HG03457 (cell line): Measurements from ENCODE around the gene NBPF1.
"Not testable (repeated sequence)": the region's sequence is repeated elsewhere in the genome, so short reads cannot be mapped to it uniquely, and the experiment has no call there.

Source experiments
- ATAC-seq: cut with Tn5 transposase; IDR thresholded peaks from one replicate; pipeline ENCODE4 v1.9.1; 2021; ENCODE audit warnings: moderate number of reproducible peaks; ENCODE audit not compliant: unreplicated experiment

Gene NBPF1

DNA sequence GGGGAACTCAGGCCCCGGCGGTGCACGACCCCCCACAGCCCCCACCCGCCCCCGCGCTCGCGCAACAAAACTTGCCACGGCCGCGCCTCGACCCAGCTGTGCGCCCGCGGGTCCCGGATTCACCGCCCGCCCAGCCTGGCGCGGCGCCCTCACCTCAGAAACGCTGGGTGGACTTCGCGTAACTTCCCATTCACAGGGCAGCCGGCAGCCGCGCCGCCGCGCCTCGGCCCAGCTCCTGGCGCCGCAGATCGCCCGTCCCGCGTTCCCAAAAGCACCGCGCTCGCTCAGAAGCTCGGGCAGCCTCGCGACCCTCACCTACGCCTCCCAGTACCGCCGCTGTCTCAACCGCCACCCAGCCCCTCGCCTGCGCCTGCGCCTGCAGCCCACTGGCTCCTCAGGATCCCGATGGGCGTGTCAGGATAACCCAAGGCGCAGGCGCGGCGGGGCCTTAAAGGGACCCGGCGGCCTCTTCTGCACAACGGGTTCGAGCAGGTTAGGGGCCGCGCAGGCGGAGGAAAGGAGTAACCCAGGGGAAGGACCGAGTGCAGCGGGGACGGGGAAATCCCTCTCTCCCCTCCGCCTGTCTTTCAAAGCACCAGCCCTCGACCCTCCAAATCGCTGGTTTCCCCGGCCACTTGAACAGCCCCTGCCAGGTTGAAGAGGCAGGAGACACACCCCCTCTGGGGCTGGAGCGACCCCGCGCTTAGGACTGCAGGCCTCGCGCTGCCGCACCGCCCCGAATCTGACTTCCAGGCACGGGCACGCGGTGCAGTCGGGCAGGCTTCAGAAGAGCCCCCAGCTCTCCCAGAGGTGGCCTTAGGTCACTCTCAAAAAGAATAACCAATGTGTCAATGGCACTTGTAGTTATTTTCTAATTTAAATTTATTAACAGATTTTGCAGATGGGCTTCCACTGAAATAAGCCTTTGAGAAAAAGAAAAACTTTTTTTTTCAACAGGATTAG is at the start of gene NBPF1:
Gene NBPF1, minus strand, starts transcription at position 380 of the 963 bp plus-strand sequence.
- peak; percentile 80 for ATAC-seq

DNA sequence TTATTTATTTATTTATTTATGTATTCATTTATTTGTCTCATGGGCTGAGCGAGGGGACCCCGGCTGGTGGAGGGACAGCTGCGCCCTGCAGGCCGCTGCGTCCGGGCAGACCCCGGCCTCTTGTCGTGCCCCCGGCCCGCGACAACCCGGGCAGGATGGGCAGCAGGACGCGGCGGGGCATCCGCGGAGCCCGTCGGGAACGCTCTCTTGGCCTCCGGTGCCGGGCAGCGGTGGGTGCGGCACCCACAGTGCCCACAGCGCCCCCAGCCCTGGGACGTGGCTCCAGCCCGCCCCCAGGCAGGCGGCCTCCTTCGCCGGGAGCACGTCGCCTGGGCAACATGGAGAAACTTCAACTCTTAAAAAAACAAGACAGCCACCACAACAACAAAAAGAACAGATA is 44.9 kb upstream of the NBPF1 start:
- not testable (repeated sequence) for ATAC-seq

GRCh38 chr1:16656981-16657683 is 43.8 kb upstream of the NBPF1 start:
- ATAC-seq, result not testable (repeated sequence)

- ATAC-seq, result not testable (repeated sequence)
Observed at GRCh38 chr1:16656574-16656973, 43.2 kb upstream of the NBPF1 start.

- not testable (repeated sequence) for ATAC-seq
Observed at GRCh38 chr1:16651560-16651959, 38.2 kb upstream of the NBPF1 start.

DNA sequence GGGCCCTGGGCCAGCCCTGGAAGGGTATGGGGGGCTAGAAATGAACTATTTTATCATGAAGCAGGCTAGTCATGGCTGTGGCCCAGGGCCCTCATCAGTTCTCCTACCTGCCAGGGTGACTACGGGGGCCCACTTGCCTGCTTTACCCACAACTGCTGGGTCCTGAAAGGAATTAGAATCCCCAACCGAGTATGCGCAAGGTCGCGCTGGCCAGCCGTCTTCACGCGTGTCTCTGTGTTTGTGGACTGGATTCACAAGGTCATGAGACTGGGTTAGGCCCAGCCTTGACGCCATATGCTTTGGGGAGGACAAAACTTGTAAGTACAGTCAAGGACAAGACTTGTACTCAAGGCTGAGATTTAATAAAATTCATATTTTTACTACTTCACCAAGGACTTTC is 36.6 kb upstream of the NBPF1 start:
- ATAC-seq, result not testable (repeated sequence)

DNA sequence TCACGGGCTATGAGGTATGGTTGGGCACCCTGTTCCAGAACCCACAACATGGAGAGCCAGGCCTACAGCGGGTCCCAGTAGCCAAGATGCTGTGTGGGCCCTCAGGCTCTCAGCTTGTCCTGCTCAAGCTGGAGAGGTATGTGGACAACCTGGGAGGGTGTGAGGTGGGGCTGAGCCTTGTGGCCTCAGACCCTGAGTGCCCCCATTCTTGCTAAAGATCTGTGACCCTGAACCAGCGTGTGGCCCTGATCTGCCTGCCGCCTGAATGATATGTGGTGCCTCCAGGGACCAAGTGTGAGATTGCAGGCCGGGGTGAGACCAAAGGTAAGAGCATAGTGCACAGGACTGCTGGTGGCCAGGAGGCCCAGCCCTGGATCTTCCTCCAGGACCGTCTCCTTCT is 36.0 kb upstream of the NBPF1 start:
- ATAC-seq, result not testable (repeated sequence)

GRCh38 chr1:16648756-16649155 is 35.4 kb upstream of the NBPF1 start:
- ATAC-seq, result not testable (repeated sequence)

DNA sequence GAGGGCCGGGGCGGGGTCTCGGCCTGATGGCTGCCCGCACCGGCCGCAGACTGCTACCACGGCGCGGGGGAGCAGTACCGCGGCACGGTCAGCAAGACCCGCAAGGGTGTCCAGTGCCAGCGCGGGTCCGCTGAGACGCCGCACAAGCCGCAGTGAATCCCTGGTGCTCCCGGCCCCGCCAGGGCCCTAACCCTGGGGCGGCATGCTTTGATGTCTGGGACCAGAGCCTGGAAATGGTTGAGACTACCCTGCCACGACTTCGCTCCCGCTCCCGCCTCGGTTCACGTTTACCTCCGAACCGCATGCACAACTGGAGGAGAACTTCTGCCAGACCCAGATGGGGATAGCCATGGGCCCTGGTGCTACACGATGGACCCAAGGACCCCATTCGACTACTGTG is 34.9 kb upstream of the NBPF1 start:
- not testable (repeated sequence) for ATAC-seq

DNA sequence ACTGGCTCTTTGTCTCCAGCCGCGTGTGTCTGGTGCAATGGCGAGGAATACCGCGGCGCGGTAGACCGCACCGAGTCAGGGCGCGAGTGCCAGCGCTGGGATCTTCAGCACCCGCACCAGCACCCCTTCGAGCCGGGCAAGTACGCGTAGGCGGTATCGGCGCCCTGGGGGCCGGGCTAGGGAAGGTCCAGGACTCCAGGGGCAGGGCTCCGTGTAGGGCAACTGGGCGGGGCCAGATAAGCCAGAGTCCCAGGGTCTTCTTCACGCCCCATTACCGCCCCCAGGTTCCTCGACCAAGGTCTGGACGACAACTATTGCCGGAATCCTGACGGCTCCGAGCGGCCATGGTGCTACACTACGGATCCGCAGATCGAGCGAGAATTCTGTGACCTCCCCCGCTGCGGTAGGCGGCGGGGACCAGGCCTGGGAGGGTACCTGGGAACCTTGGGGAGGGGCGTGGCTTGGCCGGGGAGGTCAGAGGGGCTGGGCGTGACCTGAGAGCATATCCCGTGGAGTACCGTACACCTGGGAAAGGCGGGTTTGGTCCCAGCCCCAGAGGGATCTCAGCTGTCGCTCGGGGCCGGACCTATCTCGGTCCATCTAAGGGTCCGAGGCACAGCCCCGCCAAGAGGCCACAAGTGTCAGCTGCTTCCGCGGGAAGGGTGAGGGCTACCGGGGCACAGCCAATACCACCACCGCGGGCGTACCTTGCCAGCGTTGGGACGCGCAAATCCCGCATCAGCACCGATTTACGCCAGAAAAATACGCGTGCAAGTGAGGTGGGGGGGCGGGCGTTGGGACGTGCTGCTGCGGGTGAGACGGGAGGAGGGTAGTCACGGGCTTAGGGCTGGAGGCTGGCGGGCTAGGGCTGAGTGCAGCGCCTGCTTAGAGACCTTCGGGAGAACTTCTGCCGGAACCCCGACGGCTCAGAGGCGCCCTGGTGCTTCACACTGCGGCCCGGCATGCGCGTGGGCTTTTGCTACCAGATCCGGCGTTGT is 34.1 kb upstream of the NBPF1 start:
- ATAC-seq, result not testable (repeated sequence)

DNA sequence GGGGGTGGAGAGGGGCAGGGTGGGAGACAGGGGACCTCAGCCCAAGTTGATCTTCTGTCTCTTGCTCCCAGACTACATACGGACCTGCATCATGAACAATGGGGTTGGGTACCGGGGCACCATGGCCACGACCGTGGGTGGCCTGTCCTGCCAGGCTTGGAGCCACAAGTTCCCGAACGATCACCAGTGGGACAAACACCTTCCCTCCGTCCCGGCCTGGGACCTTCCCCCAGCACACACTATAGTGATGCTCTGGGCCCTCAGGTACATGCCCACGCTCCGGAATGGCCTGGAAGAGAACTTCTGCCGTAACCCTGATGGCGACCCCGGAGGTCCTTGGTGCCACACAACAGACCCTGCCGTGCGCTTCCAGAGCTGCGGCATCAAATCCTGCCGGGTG is 33.4 kb upstream of the NBPF1 start:
- not testable (repeated sequence) for ATAC-seq

DNA sequence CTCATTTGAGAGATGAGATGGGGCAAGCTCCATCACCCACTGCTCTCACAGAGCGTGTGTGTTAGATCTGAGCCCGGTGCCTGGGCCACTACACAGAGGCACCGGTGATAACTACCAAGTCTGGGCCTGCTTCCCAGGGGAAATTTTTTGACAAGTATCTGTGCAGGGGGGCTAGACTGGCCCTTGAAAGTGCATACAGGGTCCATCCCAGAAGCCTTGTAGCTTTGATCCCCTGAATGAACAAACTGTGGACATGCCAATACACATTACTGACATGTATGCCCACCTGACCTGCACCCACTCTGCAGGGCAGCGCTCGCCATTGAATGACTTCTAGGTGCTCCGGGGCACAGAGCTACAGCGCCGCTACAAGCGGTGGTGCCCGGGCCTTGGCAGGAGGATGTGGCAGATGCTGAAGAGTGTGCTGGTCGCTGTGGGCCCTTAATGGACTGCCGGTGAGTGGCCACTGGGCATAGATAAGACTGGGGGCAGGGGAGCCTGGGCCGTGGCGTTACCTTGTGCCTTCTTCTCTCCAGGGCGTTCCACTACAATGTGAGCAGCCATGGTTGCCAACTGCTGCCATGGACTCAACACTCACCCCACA is 32.8 kb upstream of the NBPF1 start:
- ATAC-seq, result not testable (repeated sequence)

DNA sequence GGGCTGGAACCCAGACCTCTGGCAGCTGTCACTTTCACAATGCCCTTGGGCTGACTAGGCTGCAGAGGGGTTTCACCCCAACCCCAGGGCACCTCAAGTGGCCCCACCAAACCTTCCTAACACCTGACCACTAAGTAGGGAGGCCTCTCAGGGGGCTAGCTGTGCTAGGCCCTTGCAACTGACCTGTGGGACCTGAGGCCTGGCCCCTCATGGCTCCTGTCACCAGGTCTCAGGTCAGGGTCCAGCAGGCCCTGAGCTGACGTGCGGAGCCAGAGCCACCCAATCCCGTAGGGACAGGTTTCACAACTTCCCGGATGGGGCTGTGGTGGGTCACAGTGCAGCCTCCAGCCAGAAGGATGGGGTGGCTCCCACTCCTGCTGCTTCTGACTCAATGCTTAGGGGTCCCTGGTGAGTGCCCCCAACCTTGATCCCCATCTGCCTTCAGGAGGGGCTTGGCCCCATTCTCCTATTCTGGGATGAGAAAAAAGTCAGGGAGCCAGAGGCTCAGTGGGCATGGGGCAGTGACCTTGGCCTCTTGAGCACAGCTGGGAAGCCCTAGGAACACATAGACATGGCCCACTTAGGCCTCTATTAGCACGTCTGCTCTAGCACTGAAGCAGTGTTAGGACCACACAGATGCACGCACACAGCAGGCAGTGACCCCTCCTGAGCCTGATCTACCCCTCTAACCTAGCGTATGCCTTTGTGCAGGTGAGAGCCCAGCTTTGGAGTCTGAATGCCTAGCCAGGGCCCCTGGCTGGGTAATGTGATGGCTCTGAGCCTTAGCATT is 32.1 kb upstream of the NBPF1 start:
- peak; percentile 5 for ATAC-seq

DNA sequence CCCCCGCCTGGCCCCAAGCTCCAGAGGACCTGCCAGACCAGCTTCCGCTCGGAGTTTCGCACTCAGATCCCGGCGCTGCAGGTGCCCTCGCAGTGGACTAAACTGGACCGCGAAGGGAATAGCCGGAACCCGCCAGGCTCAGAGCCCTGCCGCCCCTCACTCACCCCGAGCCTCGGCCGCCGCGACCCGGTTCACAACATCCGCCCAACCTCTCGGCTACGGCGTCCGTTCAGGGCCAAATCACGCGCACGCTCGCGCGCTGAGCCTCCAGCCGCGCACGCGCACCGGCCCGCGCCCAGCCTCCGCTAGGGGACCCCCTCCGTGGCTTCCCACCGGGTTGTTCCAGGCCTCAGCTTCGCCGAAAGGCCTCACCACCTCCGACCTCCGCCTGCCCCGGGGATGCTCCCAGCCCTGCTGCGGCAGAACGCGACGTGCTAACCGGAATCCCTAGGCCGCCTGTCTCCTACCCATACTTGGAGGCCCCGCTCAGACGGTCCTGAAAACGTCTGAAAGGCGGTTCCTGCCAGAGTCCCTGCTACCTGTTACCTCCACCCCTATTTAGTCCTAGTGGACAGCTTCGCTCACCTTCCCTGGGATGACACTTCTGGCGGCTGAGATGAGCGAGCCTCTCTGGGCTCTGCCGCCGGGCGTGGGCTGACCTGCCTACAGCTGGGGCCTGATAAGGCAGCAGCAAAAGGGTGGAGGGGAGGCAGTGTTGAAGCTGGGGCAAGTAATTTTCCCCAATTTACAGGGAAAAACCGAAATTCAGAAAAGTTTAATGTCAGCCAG is 31.3 kb upstream of the NBPF1 start:
- peak; percentile 49 for ATAC-seq

- no peak for ATAC-seq
Observed at GRCh38 chr1:16644193-16644481, 30.8 kb upstream of the NBPF1 start.

- not testable (repeated sequence) for ATAC-seq
Observed at GRCh38 chr1:16643476-16644192, 30.3 kb upstream of the NBPF1 start.

- ATAC-seq, result not testable (repeated sequence)
Observed at GRCh38 chr1:16643001-16643411, 29.6 kb upstream of the NBPF1 start.
